Measurements from ENCODE around the gene TM9SF1. TPM values are rescaled to one million over a fixed set of nuclear protein-coding genes. Genes with fewer than 3 reads are reported as not detected.

TM9SF1 gene
- total and polyA plus RNA-seq, 2 donors (not counting 1 experiment from before 2014, with no cell fraction given), result 7.6 to 24.5 TPM

DNA sequence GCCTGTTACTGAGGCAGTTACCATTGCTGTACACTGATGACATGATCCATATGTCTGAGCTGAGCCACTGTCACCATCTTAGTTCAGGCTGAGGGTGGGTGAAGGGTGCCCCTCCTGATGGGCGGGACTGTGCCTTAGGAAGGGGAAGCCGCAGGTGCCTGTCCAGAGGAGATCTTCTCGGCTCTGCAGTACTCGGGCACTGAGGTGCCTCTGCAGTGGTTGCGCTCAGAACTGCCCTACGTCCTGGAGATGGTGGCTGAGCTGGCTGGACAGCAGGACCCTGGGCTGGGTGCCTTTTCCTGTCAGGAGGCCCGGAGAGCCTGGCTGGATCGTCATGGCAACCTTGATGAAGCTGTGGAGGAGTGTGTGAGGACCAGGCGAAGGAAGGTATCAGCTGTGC, 44.2 kb downstream of the TM9SF1 start:
- H3K4me1 Mint-ChIP-seq, result peaks cover 33% of the 10 kb centered on the region
- no peak for TF ChIP-seq EZH2 (IDR thresholded peaks at IDR 0.05; ENCODE audit: borderline replicate concordance, insufficient read depth, low read depth, low read length, poor library complexity, severe bottlenecking)
- TF ChIP-seq, protein P1, sequence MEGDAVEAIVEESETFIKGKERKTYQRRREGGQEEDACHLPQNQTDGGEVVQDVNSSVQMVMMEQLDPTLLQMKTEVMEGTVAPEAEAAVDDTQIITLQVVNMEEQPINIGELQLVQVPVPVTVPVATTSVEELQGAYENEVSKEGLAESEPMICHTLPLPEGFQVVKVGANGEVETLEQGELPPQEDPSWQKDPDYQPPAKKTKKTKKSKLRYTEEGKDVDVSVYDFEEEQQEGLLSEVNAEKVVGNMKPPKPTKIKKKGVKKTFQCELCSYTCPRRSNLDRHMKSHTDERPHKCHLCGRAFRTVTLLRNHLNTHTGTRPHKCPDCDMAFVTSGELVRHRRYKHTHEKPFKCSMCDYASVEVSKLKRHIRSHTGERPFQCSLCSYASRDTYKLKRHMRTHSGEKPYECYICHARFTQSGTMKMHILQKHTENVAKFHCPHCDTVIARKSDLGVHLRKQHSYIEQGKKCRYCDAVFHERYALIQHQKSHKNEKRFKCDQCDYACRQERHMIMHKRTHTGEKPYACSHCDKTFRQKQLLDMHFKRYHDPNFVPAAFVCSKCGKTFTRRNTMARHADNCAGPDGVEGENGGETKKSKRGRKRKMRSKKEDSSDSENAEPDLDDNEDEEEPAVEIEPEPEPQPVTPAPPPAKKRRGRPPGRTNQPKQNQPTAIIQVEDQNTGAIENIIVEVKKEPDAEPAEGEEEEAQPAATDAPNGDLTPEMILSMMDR (IDR thresholded peaks at IDR 0.05), result no peak
- intact Hi-C loops (cut with micrococcal nuclease), result no loop called here
- DNase-seq (no peak), ATAC-seq (ENCODE audit: low read depth) (no peak)
- H3K27ac Mint-ChIP-seq, result no peak overlapping the region
- Histone ChIP-seq H3K36me3 (replicated peaks in 1 of 2; ENCODE audit: control extremely low read depth in 1 of 2, control insufficient read depth in 1 of 2, extremely low read depth in 1 of 2, insufficient read depth in 2 of 2, low read length in 1 of 2) (peaks cover 5 to 57% of the 10 kb centered on the region in 2 experiments), H3K9me3 (ENCODE audit: control extremely low read depth in 1 of 3, control insufficient read depth in 2 of 3, insufficient read depth in 1 of 3, low read length in 2 of 3) (no peaks in the 10 kb centered on the region), H3K4me3 (ENCODE audit: control extremely low read depth in 1 of 5, extremely low read depth in 1 of 5, insufficient read depth in 1 of 5, low read depth in 2 of 5, low read length in 4 of 5) (no peak overlapping the region), H3K4me1 (ENCODE audit: control insufficient read depth in 2 of 2, insufficient read depth in 2 of 2, low read length in 2 of 2) (peaks cover 10 to 21% of the 10 kb centered on the region in 2 donors), H3K27ac (ENCODE audit: low read length in 2 of 2) (no peak overlapping the region), H3K4me2 (replicated peaks; ENCODE audit: low read depth, low read length, poor library complexity, severe bottlenecking) (no peak overlapping the region), H3K79me2 (ENCODE audit: control insufficient read depth, insufficient read depth, low read length) (peaks cover 65% of the 10 kb centered on the region), H4K20me1 (ENCODE audit: control insufficient read depth, insufficient read depth, low read length, poor library complexity, severe bottlenecking) (peaks cover 37% of the 10 kb centered on the region), H3K9ac (ENCODE audit: low read length) (no peak overlapping the region), H3K27me3 (replicated peaks in 1 of 4; ENCODE audit: control extremely low read depth in 1 of 4, control insufficient read depth in 3 of 4, insufficient read depth in 4 of 4, low read length in 3 of 4) (no peaks in the 10 kb centered on the region), H2AFZ (ENCODE audit: insufficient read depth, low read depth, low read length, poor library complexity, severe bottlenecking) (no peak overlapping the region)
- no peaks in the 10 kb centered on the region for H3K27me3 Mint-ChIP-seq
- no peaks in the 10 kb centered on the region for H3K9me3 Mint-ChIP-seq (ENCODE audit: insufficient read depth)
- WGBS (ENCODE audit: insufficient coverage), result 99% methylated on average over 8 of the region's 9 CpGs
- ChIA-PET CTCF (interaction anchor here (0.6 to 2.3 kb wide), 7 partner anchors 10 to 60 kb away, joined by 3 to 14 read pairs (median 6); partner anchors contain the start of genes EMC9, IRF9 and PSME1), POLR2A (interaction anchor here (0.7 to 0.9 kb wide), 3 partner anchors 10 to 1061 kb away, joined by 3 to 13 read pairs (median 3); partner anchors contain the start of gene IRF9)
- H3K4me3 Mint-ChIP-seq, result no peak overlapping the region

DNA sequence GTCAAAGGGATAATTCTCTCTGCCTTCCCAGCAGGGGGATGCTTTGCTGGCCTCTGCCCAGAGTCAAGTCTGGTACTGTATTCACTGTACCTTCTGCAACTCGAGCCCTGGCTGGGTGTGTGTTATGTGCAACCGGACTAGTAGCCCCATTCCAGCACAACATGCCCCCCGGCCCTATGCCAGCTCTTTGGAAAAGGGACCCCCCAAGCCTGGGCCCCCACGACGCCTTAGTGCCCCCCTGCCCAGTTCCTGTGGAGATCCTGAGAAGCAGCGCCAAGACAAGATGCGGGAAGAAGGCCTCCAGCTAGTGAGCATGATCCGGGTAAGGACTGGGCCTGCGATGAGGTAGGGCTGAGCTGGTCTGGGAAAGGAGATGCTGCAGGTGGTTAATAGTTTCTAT, 44.7 kb downstream of the TM9SF1 start:
- H3K36me3 ChIP-seq (replicated peaks in 1 of 2; ENCODE audit: control extremely low read depth in 1 of 2, control insufficient read depth in 1 of 2, extremely low read depth in 1 of 2, insufficient read depth in 2 of 2, low read length in 1 of 2), result peaks cover 2 to 53% of the 10 kb centered on the region in 2 experiments
- H4K20me1 ChIP-seq (ENCODE audit: control insufficient read depth, insufficient read depth, low read length, poor library complexity, severe bottlenecking), result peaks cover 41% of the 10 kb centered on the region
- Mint-ChIP-seq H3K27me3 (no peaks in the 10 kb centered on the region), H3K9me3 (ENCODE audit: insufficient read depth) (no peaks in the 10 kb centered on the region), H3K27ac (no peak overlapping the region), H3K4me1 (peaks cover 38% of the 10 kb centered on the region), H3K4me3 (peak overlapping the region; percentile 18)
- no peaks in the 10 kb centered on the region for H3K9me3 ChIP-seq (ENCODE audit: control extremely low read depth in 1 of 3, control insufficient read depth in 2 of 3, insufficient read depth in 1 of 3, low read length in 2 of 3)
- no peaks in the 10 kb centered on the region for H3K27me3 ChIP-seq (replicated peaks in 1 of 4; ENCODE audit: control extremely low read depth in 1 of 4, control insufficient read depth in 3 of 4, insufficient read depth in 4 of 4, low read length in 3 of 4)
- DNase-seq (no peak), ATAC-seq (ENCODE audit: low read depth) (no peak)
- intact Hi-C loops (cut with micrococcal nuclease), result no loop called here
- H3K79me2 ChIP-seq (ENCODE audit: control insufficient read depth, insufficient read depth, low read length), result peaks cover 67% of the 10 kb centered on the region
- no peak overlapping the region for H3K27ac ChIP-seq (ENCODE audit: low read length in 2 of 2)
- ChIA-PET CTCF (interaction anchor here (0.6 to 2.3 kb wide), 6 partner anchors 9 to 60 kb away, joined by 3 to 14 read pairs (median 6); partner anchors contain the start of genes EMC9, IRF9 and PSME1), POLR2A (interaction anchor here (0.7 to 0.9 kb wide), 3 partner anchors 11 to 1061 kb away, joined by 3 to 13 read pairs (median 3); partner anchors contain the start of gene IRF9)
- no peak overlapping the region for H3K4me3 ChIP-seq (ENCODE audit: control extremely low read depth in 1 of 5, extremely low read depth in 1 of 5, insufficient read depth in 1 of 5, low read depth in 2 of 5, low read length in 4 of 5)
- H3K4me1 ChIP-seq (ENCODE audit: control insufficient read depth in 2 of 2, insufficient read depth in 2 of 2, low read length in 2 of 2), result peaks cover 14 to 25% of the 10 kb centered on the region in 2 donors
- H3K9ac ChIP-seq (ENCODE audit: low read length), result no peak overlapping the region
- no peak overlapping the region for H3K4me2 ChIP-seq (replicated peaks; ENCODE audit: low read depth, low read length, poor library complexity, severe bottlenecking)
- WGBS (ENCODE audit: insufficient coverage), result 99% methylated on average over 8 of the region's 9 CpGs
- no peak for TF ChIP-seq EZH2 (IDR thresholded peaks at IDR 0.05; ENCODE audit: borderline replicate concordance, insufficient read depth, low read depth, low read length, poor library complexity, severe bottlenecking)
- TF ChIP-seq, protein P1 (IDR thresholded peaks at IDR 0.05), result no peak
- no peak overlapping the region for H2AFZ ChIP-seq (ENCODE audit: insufficient read depth, low read depth, low read length, poor library complexity, severe bottlenecking)
